ENCODE data around the gene CEP72. TPM values are rescaled to one million over a fixed set of nuclear protein-coding genes. Genes with fewer than 3 reads are reported as not detected.
"Not testable (repeated sequence)": the region's sequence is repeated elsewhere in the genome, so short reads cannot be mapped to it uniquely, and the experiment has no call there.

Gene CEP72
- total and polyA plus RNA-seq, 8 donors, result 5.5 to 13.1 (median 10.7) TPM

DNA sequence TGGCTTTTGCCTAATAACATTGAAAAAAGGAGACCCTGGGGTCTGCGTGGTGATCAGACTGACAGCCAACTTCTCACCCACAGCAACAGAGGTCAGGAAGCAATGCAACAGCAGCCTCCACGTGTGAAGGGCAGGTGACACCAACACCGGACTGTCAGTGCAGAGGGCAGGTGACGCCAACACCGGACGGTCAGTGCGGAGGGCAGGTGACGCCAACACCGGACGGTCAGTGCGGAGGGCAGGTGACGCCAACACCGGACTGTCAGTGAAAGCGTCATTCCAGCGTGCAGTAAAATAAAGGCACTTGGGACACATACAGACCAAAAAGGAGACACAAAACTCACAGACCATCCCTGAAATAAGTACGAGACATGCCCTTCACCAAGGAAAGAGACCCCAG lies 37.2 kb upstream of the CEP72 start:
- Histone ChIP-seq H3K27ac (no peak overlapping the region), H3K27me3 (peaks cover 0 to 59% of the 10 kb centered on the region in 2 donors), H3K4me3 (no peak overlapping the region), H3K36me3 (no peaks in the 10 kb centered on the region), H3K4me1 (no peaks in the 10 kb centered on the region), H3K9me3 (peaks cover 0 to 22% of the 10 kb centered on the region in 2 donors)
- no peak for ATAC-seq
- TF ChIP-seq, protein P1, sequence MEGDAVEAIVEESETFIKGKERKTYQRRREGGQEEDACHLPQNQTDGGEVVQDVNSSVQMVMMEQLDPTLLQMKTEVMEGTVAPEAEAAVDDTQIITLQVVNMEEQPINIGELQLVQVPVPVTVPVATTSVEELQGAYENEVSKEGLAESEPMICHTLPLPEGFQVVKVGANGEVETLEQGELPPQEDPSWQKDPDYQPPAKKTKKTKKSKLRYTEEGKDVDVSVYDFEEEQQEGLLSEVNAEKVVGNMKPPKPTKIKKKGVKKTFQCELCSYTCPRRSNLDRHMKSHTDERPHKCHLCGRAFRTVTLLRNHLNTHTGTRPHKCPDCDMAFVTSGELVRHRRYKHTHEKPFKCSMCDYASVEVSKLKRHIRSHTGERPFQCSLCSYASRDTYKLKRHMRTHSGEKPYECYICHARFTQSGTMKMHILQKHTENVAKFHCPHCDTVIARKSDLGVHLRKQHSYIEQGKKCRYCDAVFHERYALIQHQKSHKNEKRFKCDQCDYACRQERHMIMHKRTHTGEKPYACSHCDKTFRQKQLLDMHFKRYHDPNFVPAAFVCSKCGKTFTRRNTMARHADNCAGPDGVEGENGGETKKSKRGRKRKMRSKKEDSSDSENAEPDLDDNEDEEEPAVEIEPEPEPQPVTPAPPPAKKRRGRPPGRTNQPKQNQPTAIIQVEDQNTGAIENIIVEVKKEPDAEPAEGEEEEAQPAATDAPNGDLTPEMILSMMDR (IDR thresholded peaks at IDR 0.05), result no peak
- intact Hi-C loops (cut with DNase I), result no loop called here
- no peak for DNase-seq

DNA sequence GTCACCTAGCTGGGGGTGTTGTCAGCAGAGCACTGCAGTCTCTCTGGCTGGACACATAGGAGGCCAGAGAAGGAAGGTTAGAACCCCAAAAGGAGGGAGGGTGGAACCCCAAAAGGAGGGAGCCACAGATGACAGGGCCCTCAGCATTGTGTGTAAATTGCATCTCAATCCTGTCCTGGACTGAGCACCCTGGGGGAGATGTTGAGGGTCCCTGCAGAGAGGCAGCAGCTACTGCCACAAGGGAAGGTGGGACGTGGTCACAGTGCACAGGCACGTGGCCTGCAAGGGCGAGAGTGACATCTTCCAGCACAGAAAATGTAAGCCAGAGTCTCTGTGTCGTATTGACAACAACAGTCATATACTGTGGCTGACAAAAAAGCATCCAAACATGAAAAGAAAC lies 36.5 kb upstream of the CEP72 start:
- no peak overlapping the region for H3K27ac ChIP-seq
- intact Hi-C loops (cut with DNase I), result no loop called here
- no peaks in the 10 kb centered on the region for H3K4me1 ChIP-seq
- no peak overlapping the region for H3K4me3 ChIP-seq
- TF ChIP-seq, protein P1 (IDR thresholded peaks at IDR 0.05), result no peak
- H3K9me3 ChIP-seq, result peaks cover 0 to 22% of the 10 kb centered on the region in 2 donors
- DNase-seq, result no peak
- ATAC-seq, result no peak
- H3K36me3 ChIP-seq, result no peaks in the 10 kb centered on the region
- peaks cover 0 to 59% of the 10 kb centered on the region in 2 donors for H3K27me3 ChIP-seq

DNA sequence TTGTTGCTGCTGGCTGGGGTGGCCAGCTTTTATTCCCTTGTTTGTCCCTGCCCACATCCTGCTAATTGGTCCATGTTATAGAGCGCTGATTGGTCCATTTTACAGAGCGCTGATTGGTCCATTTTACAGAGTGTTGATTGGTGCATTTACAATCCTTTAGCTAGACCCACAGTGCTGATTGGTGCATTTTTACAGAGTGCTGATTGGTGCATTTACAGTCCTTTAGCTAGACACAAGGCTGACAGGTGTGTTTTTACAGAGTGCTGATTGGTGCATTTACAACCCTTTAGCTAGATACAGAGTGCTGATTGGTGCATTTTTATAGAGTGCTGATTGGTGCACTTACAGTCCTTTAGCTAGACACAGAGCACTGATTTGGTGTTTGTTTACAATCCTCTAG lies 34.9 kb upstream of the CEP72 start:
- H3K27ac ChIP-seq; DNase-seq; intact Hi-C loops (cut with DNase I); H3K36me3 ChIP-seq; H3K4me1 ChIP-seq; H3K4me3 ChIP-seq; ATAC-seq: not testable (repeated sequence)
- Histone ChIP-seq H3K9me3 (peaks cover 0 to 22% of the 10 kb centered on the region in 2 donors), H3K27me3 (peaks cover 0 to 62% of the 10 kb centered on the region in 2 donors)

DNA sequence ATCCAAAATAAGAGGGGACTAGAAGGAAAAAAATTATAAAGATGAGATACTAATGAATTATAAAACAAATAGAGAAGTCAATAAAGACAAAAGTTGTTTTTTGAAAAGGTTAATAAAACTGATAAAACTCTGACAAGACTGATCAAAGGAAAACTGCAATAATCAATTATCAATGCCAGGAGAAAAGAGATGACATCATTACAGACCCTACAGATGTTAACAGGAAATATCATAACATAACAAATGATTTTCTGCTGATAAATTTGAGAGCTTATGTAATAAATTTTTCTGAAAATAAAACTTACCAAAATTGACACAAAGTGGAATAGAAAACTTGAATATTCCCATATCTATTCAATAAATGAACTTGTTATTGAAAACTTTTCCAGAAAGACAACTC lies 34.3 kb upstream of the CEP72 start:
- no peaks in the 10 kb centered on the region for H3K4me1 ChIP-seq
- H3K9me3 ChIP-seq, result peaks cover 0 to 22% of the 10 kb centered on the region in 2 donors
- TF ChIP-seq, protein P1 (IDR thresholded peaks at IDR 0.05), result no peak
- H3K4me3 ChIP-seq, result no peak overlapping the region
- H3K27me3 ChIP-seq, result peaks cover 0 to 68% of the 10 kb centered on the region in 2 donors
- intact Hi-C loops (cut with DNase I), result no loop called here
- ATAC-seq (no peak), DNase-seq (no peak)
- no peak overlapping the region for H3K27ac ChIP-seq
- no peaks in the 10 kb centered on the region for H3K36me3 ChIP-seq

DNA sequence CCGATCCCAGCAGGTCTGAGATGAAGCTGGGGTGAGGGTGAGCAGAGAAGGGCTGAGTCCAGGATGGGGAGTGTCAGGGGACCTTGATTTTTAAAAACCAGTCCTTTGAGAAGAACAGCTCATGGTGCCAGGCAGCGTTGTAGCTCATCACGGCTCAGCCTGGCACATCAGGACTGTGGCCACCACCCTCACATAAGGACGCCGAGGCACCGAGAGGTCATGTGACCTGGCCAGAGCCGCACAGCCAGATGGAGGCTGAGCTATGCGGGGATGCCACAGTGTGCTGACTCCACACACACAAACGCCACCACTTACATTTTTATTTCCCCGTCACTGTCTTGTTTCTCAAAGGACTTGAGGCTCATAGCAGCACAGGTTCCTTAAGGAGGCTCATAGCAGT lies 32.9 kb upstream of the CEP72 start:
- Histone ChIP-seq H3K36me3 (no peaks in the 10 kb centered on the region), H3K27ac (no peak overlapping the region), H3K4me3 (no peak overlapping the region), H3K9me3 (peaks cover 0 to 22% of the 10 kb centered on the region in 2 donors), H3K27me3 (peaks cover 0 to 63% of the 10 kb centered on the region in 2 donors), H3K4me1 (no peaks in the 10 kb centered on the region)
- no peak for DNase-seq
- intact Hi-C loops (cut with DNase I), result no loop called here
- TF ChIP-seq, protein P1 (IDR thresholded peaks at IDR 0.05), result no peak
- no peak for ATAC-seq

DNA sequence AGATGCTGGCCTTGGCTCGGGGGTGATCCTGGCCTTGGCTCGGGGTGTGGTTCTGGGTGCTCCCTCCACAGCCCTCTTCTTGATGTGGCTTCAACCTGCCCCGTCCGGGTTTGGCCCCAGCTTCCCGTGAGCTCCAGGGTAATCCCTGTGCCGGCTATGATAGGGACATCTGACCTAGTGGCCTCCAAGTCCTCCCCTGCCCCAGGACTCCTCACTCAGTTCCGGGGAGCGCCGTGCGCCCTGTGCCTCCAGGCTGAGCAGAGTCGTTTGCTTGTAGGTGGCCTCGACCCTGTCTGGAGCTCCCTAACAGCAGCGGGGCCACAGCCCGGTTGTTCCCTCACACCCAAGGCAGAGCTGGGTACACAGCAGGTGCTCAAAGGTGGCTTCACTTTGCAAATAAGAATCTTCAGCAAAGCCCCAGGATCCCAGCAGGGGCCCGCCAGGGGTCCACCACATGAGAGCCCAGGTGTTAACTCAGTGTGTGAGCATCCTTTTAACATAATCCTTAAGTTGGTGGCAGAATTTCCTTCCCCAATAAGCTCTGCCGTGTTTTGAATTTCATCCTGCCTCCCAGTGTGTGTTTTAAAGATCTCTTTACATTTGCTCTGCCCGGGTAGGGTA lies 32.3 kb upstream of the CEP72 start:
- no peak overlapping the region for H3K4me3 ChIP-seq
- DNase-seq, result no peak
- peaks cover 0 to 58% of the 10 kb centered on the region in 2 donors for H3K27me3 ChIP-seq
- no peaks in the 10 kb centered on the region for H3K36me3 ChIP-seq
- TF ChIP-seq, protein P1 (IDR thresholded peaks at IDR 0.05), result no peak
- ATAC-seq, result no peak
- H3K27ac ChIP-seq, result no peak overlapping the region
- H3K4me1 ChIP-seq, result no peaks in the 10 kb centered on the region
- intact Hi-C loops (cut with DNase I), result no loop called here
- H3K9me3 ChIP-seq, result peaks cover 0 to 22% of the 10 kb centered on the region in 2 donors

Measured in left lung (tissue), 10 donors.